OCI-LY7 (cell line): ENCODE measurements around the gene ELMO1.

ENCODE experiments used
- CTCF ChIP-seq: fragments of 200-600 bp; sonication (generic); conservative IDR thresholded peaks from 2 replicates; pipeline ENCODE4 v1.5.1; 2014; ENCODE audit warnings: mild to moderate bottlenecking, antibody characterized with exemption, low read length, moderate library complexity, mixed read lengths
- EZH2phosphoT487 ChIP-seq: fragments of 200-600 bp; sonication (generic); IDR thresholded peaks from 2 replicates; pipeline ENCODE4 v1.6.1; 2018; ENCODE audit warnings: low read depth, borderline replicate concordance, mild to moderate bottlenecking, mixed run types, antibody characterized with exemption, low read length, moderate library complexity, mixed read lengths

GRCh38 chr7:37448011-37448635 is 541 bp downstream of the ELMO1 start:
- TF ChIP-seq EZH2phosphoT487 (no peak), CTCF (no peak)
